K562 (cell line): ENCODE data around the gene DAB1. TPM values are rescaled to one million over a fixed set of nuclear protein-coding genes. Genes with fewer than 3 reads are reported as not detected.

ENCODE experiments used
- ATAC-seq: fragments of 200-7000 bp; cut with Tn5 transposase; 3 replicates; pipeline ENCODE4 v1.9.1; 2020; ENCODE audit warnings: moderate library complexity
- BruUV-seq: library from RNA; stranded (reverse); fragments of 400-500 nt; replicated peaks from 2 replicates; lab custom pipeline; 2021; lab: Mats Ljungman, UMichigan
- CTCF ChIA-PET: fragments of 300-600 bp; formaldehyde crosslinking; extraction: SDS; loops from one replicate; lab custom pipeline; 2021; ENCODE audit warnings: low intra/inter-chr PET ratio; lab: Yijun Ruan, JAX
- POLR2A ChIA-PET: fragments of 300-600, 350-650 bp; sonication (Branson Sonifier 250); formaldehyde crosslinking; extraction: SDS; loops from one replicate; lab custom pipeline; 2021; ENCODE audit warnings: antibody characterized with exemption, inconsistent platforms; lab: Yijun Ruan, JAX
- DNase-seq, 4 experiments: peaks; one replicate each; pipeline versions ENCODE4 v3.0.0 to v3.0.0-alpha.2; 2011 to 2018; ENCODE audit warnings: low spot score in 3 of 4, mixed read lengths in 3 of 4; ENCODE audit errors: extremely low read depth in 1 of 4
- FAIRE-seq: peaks from 2 replicates; lab custom pipeline; 2011; peaks lifted over from hg19 to GRCh38; lab: Jason Lieb, UNC
- H2AFZ ChIP-seq: 2 replicates; pipeline ENCODE4 v1.6.0; 2011; ENCODE audit warnings: low read depth, low read length, control low read depth, inconsistent platforms
- H3K27ac ChIP-seq: fragments of 200-600 bp; 3 replicates; pipeline ENCODE4 v1.8.0; 2011; ENCODE audit warnings: low read depth, mild to moderate bottlenecking, control low read depth, inconsistent platforms, low read length, moderate library complexity, mixed read lengths; ENCODE audit errors: extremely low read depth
- H3K27me3 ChIP-seq, 2 experiments: fragments of 300-600 bp in 1 of 2; 2 replicates in 1 of 2; 3 replicates in 1 of 2; pipeline versions ENCODE4 v1.6.0 to v1.8.0; 2011; ENCODE audit warnings: inconsistent platforms in 2 of 2, low read length in 2 of 2, mild to moderate bottlenecking in 1 of 2, mixed read lengths in 1 of 2, moderate library complexity in 1 of 2; ENCODE audit not compliant: control insufficient read depth in 2 of 2, insufficient read depth in 2 of 2
- H3K36me3 ChIP-seq: fragments of 300-600 bp; 3 replicates; pipeline ENCODE4 v1.8.0; 2011; ENCODE audit warnings: mild to moderate bottlenecking, low read length, inconsistent platforms; ENCODE audit not compliant: control insufficient read depth, insufficient read depth
- H3K4me1 ChIP-seq, 2 experiments: fragments of 200-600 bp in 1 of 2; replicated peaks in 1 of 2; 2 replicates in 1 of 2; 3 replicates in 1 of 2; pipeline versions ENCODE4 v1.5.1 to v1.8.0; 2011; ENCODE audit warnings: inconsistent platforms in 2 of 2, low read length in 2 of 2, mild to moderate bottlenecking in 1 of 2, mixed read lengths in 1 of 2, moderate library complexity in 1 of 2; ENCODE audit not compliant: control insufficient read depth in 2 of 2, insufficient read depth in 2 of 2
- H3K4me2 ChIP-seq: 2 replicates; pipeline ENCODE4 v1.6.1; 2011; ENCODE audit warnings: low read length, control low read depth, inconsistent platforms, mixed read lengths; ENCODE audit not compliant: insufficient read depth
- H3K4me3 ChIP-seq: fragments of 200-600 bp; sonication (generic), shearing (Covaris generic); 2 replicates; pipeline ENCODE4 v1.5.1; 2016; ENCODE audit warnings: control low read depth, inconsistent platforms
- H3K79me2 ChIP-seq: fragments of 200-600 bp; 3 replicates; pipeline ENCODE4 v1.8.0; 2011; ENCODE audit warnings: low read length, inconsistent platforms; ENCODE audit not compliant: control insufficient read depth, insufficient read depth
- H3K9ac ChIP-seq, 2 experiments: 2 replicates each; pipeline versions ENCODE4 v1.6.0 to v1.6.1; 2011; ENCODE audit warnings: low read depth in 2 of 2, low read length in 2 of 2, control low read depth in 1 of 2, inconsistent platforms in 1 of 2, mild to moderate bottlenecking in 1 of 2, mixed read lengths in 1 of 2; ENCODE audit not compliant: insufficient read depth in 1 of 2
- H3K9me1 ChIP-seq: one replicate; pipeline ENCODE4 v1.6.0; 2011; ENCODE audit warnings: inconsistent platforms, mild to moderate bottlenecking, low read length, moderate library complexity; ENCODE audit not compliant: control insufficient read depth, insufficient read depth
- H3K9me3 ChIP-seq: replicated peaks from 2 replicates; pipeline ENCODE4 v1.5.1; 2011; ENCODE audit warnings: low read depth, low read length, inconsistent platforms; ENCODE audit not compliant: control insufficient read depth, insufficient read depth
- H4K20me1 ChIP-seq: replicated peaks from 2 replicates; pipeline ENCODE4 v1.6.1; 2011; ENCODE audit warnings: low read length, inconsistent platforms, mixed read lengths; ENCODE audit not compliant: control insufficient read depth, insufficient read depth
- PURB ChIP-seq: sonication (generic); formaldehyde crosslinking; IDR thresholded peaks from 2 replicates; pipeline ENCODE4 v1.9.0; 2021; ENCODE audit warnings: low read depth, mild to moderate bottlenecking, missing genetic modification reagents
- WGBS: fragments of 100-300 bp; shearing (Covaris generic); methylation state at CpG from one replicate; pipeline ENCODE4 v1.1.6; 2016; ENCODE audit warnings: low coverage, mixed read lengths; ENCODE audit not compliant: insufficient coverage; ENCODE audit errors: missing lambda C conversion rate; 5-methylcytosine and 5-hydroxymethylcytosine counted together
- in situ Hi-C: fragments of 300-500 bp; cut with MboI; formaldehyde crosslinking; loops from 4 replicates; pipeline ENCODE4 v1.15.0; 2018; ENCODE audit warnings: inconsistent platforms, mixed read lengths
- intact Hi-C: fragments of 100-400 bp; cut with micrococcal nuclease; formaldehyde crosslinking; loops from 2 replicates; pipeline ENCODE4 v1.14.2; 2022
- polyA plus RNA-seq, 8 experiments: library from polyadenylated mRNA; depleted of rRNA in 4 of 8; stranded (reverse) in 5 of 8; unstranded in 3 of 8; fragments of >200 nt; fragmentation: Nextera tagmentation in 2 of 8; fragmentation: Illumina TruSeq in 1 of 8; extraction: Ambion mirVana in 2 of 8; extraction: Trizol in 1 of 8; gene quantifications; 2 replicates each; pipeline versions ENCODE4 v1.2.1 to v1.2.3, GENCODE V29; 2011 to 2014; ENCODE audit warnings: inconsistent platforms in 1 of 8, missing spikeins in 1 of 8
- total RNA-seq, 7 experiments: library from RNA; depleted of rRNA in 6 of 7; stranded (reverse); fragments of >200 nt in 6 of 7; fragmentation: Illumina TruSeq in 2 of 7; extraction: Trizol in 2 of 7; gene quantifications; 2 replicates each; pipeline versions ENCODE4 v1.2.1 to v1.2.3, GENCODE V29; 2011 to 2021; ENCODE audit warnings: low replicate concordance in 1 of 7
- TF ChIP-seq, protein P1 (sequence below): fragments of 200-800 bp; sonication (Bioruptor generic); IDR thresholded peaks from 2 replicates; pipeline ENCODE4 v1.6.1; 2017; ENCODE audit warnings: missing genetic modification characterization, missing compliant biosample characterization
- TF ChIP-seq, protein P2 (sequence below): fragments of 250-450 bp; sonication (Bioruptor Pico); IDR thresholded peaks from 2 replicates; pipeline ENCODE4 v1.8.0; 2021; ENCODE audit warnings: moderate library complexity, mild to moderate bottlenecking, inconsistent platforms
- TF ChIP-seq, protein P3 (sequence below): fragments of 200-400 bp; formaldehyde crosslinking; IDR thresholded peaks from 2 replicates; pipeline ENCODE4 v1.6.1; 2017; ENCODE audit warnings: mild to moderate bottlenecking, low read depth, low read length, moderate library complexity
- TF ChIP-seq, protein P4 (sequence below): sonication (generic); formaldehyde crosslinking; IDR thresholded peaks from 2 replicates; pipeline ENCODE4 v1.8.1; 2023; ENCODE audit warnings: mild to moderate bottlenecking, missing genetic modification reagents

DAB1 gene
- total and polyA plus RNA-seq, 9 of the 15 experiments (the other 6 are each of a cell fraction or from before 2014, with no cell fraction given) = not detected

DNA sequence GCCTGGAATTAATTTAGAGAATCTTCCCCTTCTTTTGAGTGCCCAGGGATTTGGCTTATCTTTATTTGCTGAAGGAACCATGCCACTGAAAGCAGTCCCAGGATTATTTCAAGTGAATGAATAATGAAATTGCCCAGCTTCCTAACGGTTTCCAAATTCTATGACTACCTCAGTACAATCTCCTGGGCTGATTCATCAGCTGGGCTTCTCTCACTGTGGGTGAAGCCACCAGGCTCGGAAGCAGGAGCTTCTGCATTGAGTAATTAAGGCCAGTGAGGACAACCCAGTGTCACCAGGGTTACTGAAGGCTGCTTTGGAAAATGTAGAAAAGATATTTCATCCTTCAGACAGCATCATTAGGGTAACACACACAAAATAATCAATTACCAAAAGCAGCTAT is 169.8 kb downstream of the DAB1 start:
- Histone ChIP-seq H3K9me1 (no peaks in the 10 kb centered on the region), H3K27me3 (peaks cover 0 to 6% of the 10 kb centered on the region in 2 experiments; a peak in 3 of 5 replicates), H4K20me1 (no peaks in the 10 kb centered on the region), H3K36me3 (no peaks in the 10 kb centered on the region), H3K4me2 (no peak overlapping the region), H3K9me3 (no peaks in the 10 kb centered on the region), H3K79me2 (no peaks in the 10 kb centered on the region), H3K9ac (no peak overlapping the region), H3K4me3 (no peak overlapping the region), H3K4me1 (no peaks in the 10 kb centered on the region), H2AFZ (no peak overlapping the region), H3K27ac (no peak overlapping the region)
- intact Hi-C loops = no loop called here
- TF ChIP-seq, protein P1, sequence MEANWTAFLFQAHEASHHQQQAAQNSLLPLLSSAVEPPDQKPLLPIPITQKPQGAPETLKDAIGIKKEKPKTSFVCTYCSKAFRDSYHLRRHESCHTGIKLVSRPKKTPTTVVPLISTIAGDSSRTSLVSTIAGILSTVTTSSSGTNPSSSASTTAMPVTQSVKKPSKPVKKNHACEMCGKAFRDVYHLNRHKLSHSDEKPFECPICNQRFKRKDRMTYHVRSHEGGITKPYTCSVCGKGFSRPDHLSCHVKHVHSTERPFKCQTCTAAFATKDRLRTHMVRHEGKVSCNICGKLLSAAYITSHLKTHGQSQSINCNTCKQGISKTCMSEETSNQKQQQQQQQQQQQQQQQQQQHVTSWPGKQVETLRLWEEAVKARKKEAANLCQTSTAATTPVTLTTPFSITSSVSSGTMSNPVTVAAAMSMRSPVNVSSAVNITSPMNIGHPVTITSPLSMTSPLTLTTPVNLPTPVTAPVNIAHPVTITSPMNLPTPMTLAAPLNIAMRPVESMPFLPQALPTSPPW (CRISPR knock-in tag) = no peak
- TF ChIP-seq, protein P2, sequence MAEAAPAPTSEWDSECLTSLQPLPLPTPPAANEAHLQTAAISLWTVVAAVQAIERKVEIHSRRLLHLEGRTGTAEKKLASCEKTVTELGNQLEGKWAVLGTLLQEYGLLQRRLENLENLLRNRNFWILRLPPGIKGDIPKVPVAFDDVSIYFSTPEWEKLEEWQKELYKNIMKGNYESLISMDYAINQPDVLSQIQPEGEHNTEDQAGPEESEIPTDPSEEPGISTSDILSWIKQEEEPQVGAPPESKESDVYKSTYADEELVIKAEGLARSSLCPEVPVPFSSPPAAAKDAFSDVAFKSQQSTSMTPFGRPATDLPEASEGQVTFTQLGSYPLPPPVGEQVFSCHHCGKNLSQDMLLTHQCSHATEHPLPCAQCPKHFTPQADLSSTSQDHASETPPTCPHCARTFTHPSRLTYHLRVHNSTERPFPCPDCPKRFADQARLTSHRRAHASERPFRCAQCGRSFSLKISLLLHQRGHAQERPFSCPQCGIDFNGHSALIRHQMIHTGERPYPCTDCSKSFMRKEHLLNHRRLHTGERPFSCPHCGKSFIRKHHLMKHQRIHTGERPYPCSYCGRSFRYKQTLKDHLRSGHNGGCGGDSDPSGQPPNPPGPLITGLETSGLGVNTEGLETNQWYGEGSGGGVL (CRISPR knock-in tag) = no peak
- TF ChIP-seq, protein P3, sequence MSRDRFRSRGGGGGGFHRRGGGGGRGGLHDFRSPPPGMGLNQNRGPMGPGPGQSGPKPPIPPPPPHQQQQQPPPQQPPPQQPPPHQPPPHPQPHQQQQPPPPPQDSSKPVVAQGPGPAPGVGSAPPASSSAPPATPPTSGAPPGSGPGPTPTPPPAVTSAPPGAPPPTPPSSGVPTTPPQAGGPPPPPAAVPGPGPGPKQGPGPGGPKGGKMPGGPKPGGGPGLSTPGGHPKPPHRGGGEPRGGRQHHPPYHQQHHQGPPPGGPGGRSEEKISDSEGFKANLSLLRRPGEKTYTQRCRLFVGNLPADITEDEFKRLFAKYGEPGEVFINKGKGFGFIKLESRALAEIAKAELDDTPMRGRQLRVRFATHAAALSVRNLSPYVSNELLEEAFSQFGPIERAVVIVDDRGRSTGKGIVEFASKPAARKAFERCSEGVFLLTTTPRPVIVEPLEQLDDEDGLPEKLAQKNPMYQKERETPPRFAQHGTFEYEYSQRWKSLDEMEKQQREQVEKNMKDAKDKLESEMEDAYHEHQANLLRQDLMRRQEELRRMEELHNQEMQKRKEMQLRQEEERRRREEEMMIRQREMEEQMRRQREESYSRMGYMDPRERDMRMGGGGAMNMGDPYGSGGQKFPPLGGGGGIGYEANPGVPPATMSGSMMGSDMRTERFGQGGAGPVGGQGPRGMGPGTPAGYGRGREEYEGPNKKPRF = no peak
- no peak for TF ChIP-seq PURB (CRISPR knock-in tag)
- TF ChIP-seq, protein P4, sequence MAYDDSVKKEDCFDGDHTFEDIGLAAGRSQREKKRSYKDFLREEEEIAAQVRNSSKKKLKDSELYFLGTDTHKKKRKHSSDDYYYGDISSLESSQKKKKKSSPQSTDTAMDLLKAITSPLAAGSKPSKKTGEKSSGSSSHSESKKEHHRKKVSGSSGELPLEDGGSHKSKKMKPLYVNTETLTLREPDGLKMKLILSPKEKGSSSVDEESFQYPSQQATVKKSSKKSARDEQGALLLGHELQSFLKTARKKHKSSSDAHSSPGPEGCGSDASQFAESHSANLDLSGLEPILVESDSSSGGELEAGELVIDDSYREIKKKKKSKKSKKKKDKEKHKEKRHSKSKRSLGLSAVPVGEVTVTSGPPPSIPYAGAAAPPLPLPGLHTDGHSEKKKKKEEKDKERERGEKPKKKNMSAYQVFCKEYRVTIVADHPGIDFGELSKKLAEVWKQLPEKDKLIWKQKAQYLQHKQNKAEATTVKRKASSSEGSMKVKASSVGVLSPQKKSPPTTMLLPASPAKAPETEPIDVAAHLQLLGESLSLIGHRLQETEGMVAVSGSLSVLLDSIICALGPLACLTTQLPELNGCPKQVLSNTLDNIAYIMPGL (CRISPR knock-in tag) = no peak
- CTCF ChIA-PET = no interaction called here
- DNase-seq (no peak), FAIRE-seq (no peak), ATAC-seq (no peak)
- no TSS peak for BruUV-seq
- POLR2A ChIA-PET = no interaction called here
- in situ Hi-C loops = no loop called here
- 0% methylated on average over 2 of the region's 2 CpGs for WGBS
